Measurements from ENCODE around the gene ABRAXAS1.

ABRAXAS1 gene

DNA sequence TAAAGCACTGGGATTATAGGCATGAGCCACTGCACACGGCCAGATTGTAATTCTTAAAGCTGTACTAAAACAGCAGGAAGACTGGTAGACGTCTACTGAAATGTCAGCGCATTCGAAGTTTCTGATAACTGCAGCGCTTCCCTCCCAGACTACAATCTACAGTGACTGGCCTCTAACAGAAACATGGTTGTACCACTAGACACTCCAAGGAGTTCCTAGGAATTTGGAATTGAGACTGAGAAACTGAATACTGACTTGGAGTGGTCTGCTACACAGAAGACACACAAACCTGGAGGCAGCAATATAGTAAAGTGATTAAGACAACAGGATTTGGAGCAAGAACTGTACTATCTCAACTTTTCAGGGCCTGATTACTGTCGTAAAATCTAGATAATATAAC, 30.2 kb downstream of the ABRAXAS1 start:
- TF ChIP-seq NFRKB (IDR thresholded peaks at IDR 0.05) (no peak), ARNT (IDR thresholded peaks at IDR 0.05) (no peak), SP1 (IDR thresholded peaks at IDR 0.05) (no peak), TARDBP (IDR thresholded peaks at IDR 0.05) (no peak), FOXA1 (IDR thresholded peaks at IDR 0.05) (no peak), BHLHE40 (IDR thresholded peaks at IDR 0.05; ENCODE audit: borderline replicate concordance) (no peak)
- TF ChIP-seq, protein P1, sequence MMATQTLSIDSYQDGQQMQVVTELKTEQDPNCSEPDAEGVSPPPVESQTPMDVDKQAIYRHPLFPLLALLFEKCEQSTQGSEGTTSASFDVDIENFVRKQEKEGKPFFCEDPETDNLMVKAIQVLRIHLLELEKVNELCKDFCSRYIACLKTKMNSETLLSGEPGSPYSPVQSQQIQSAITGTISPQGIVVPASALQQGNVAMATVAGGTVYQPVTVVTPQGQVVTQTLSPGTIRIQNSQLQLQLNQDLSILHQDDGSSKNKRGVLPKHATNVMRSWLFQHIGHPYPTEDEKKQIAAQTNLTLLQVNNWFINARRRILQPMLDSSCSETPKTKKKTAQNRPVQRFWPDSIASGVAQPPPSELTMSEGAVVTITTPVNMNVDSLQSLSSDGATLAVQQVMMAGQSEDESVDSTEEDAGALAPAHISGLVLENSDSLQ (IDR thresholded peaks at IDR 0.05): no peak
- CTCF ChIA-PET: interaction anchor here (0.6 kb wide), 1 partner anchor 38 kb away, joined by 5 read pairs; no protein-coding TSS in a partner anchor
- DNase-seq (ENCODE audit: extremely low spot score): no peak
- POLR2A ChIA-PET: interaction anchor here (1.3 to 2.9 kb wide), 4 partner anchors 20 to 174 kb away, joined by 4 to 20 read pairs (median 4); partner anchors contain the start of gene COQ2

DNA sequence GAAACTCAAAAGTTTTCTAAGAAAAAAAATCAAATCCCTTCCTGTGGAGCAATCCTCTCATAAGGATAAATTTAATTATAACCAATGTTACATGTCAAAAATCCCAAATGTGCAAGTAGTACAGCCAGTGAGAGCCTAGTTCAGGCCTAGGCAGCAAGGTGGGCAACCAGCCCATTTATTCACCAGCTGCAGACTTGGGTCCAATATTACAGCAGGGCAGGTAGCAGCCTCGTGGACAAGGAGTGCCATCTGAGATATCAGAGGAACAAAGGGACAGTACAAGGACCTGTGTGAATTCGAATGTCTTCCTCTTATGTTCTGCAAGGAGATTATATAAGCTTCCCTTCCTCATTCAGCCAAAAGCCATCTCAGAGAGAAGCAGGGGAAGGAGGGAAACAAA, 35.9 kb downstream of the ABRAXAS1 start:
- no peak for DNase-seq (ENCODE audit: extremely low spot score)
- ChIA-PET POLR2A (no interaction called here), CTCF (interaction anchor here (0.6 kb wide), 1 partner anchor 700 kb away, joined by 3 read pairs; no protein-coding TSS in a partner anchor)
- TF ChIP-seq ZNF384 (IDR thresholded peaks at IDR 0.05): no peak
- TF ChIP-seq, protein P1 (IDR thresholded peaks at IDR 0.05): no peak
- no peak for TF ChIP-seq FOXK2 (IDR thresholded peaks at IDR 0.05)
- TF ChIP-seq SP1 (IDR thresholded peaks at IDR 0.05): no peak
- TF ChIP-seq FOXM1 (IDR thresholded peaks at IDR 0.05; ENCODE audit: borderline replicate concordance): no peak
- no peak for TF ChIP-seq L3MBTL2 (conservative IDR thresholded peaks at IDR 0.05)
- TF ChIP-seq ARNT (IDR thresholded peaks at IDR 0.05): no peak
- TF ChIP-seq CTBP1 (IDR thresholded peaks at IDR 0.05; ENCODE audit: borderline replicate concordance): no peak
- no peak for TF ChIP-seq BHLHE40 (IDR thresholded peaks at IDR 0.05; ENCODE audit: borderline replicate concordance)
- no peak for TF ChIP-seq FOXA1 (IDR thresholded peaks at IDR 0.05)
- no peak for TF ChIP-seq TARDBP (IDR thresholded peaks at IDR 0.05)
- no peak for TF ChIP-seq ELF4 (IDR thresholded peaks at IDR 0.05)
- TF ChIP-seq SUZ12 (IDR thresholded peaks at IDR 0.05): no peak
- no peak for TF ChIP-seq LEF1 (IDR thresholded peaks at IDR 0.05; ENCODE audit: borderline replicate concordance)
- TF ChIP-seq HDGF (IDR thresholded peaks at IDR 0.05; ENCODE audit: borderline replicate concordance): no peak
- TF ChIP-seq NFRKB (IDR thresholded peaks at IDR 0.05): no peak

DNA sequence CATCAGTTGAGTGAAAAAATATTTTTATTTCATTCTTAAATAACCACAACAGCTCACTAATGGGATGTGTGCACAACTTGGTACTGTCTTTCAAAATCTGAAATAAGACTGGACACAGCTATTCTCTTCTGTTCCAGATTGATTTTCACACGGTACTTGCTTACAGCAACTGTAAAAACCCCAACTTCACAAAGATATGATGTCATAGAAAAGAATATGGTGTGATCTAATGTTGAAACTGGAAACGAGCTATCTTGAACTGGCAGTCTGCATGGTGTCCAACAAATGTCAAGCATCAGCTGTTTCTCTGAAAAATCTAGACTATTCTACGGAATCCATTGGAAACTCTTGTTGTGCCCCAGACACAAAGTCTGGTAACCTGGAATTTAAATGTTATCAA, 44.0 kb downstream of the ABRAXAS1 start:
- no peak for DNase-seq (ENCODE audit: extremely low spot score)
- TF ChIP-seq, protein P1 (IDR thresholded peaks at IDR 0.05): no peak
- no peak for TF ChIP-seq LEF1 (IDR thresholded peaks at IDR 0.05; ENCODE audit: borderline replicate concordance)
- no peak for TF ChIP-seq NFRKB (IDR thresholded peaks at IDR 0.05)
- TF ChIP-seq ELF4 (IDR thresholded peaks at IDR 0.05): no peak
- no peak for TF ChIP-seq SP1 (IDR thresholded peaks at IDR 0.05)
- TF ChIP-seq FOXA1 (IDR thresholded peaks at IDR 0.05): no peak
- no peak for TF ChIP-seq CTBP1 (IDR thresholded peaks at IDR 0.05; ENCODE audit: borderline replicate concordance)
- TF ChIP-seq SUZ12 (IDR thresholded peaks at IDR 0.05): no peak
- no peak for TF ChIP-seq TARDBP (IDR thresholded peaks at IDR 0.05)
- no peak for TF ChIP-seq FOXM1 (IDR thresholded peaks at IDR 0.05; ENCODE audit: borderline replicate concordance)
- no peak for TF ChIP-seq FOXK2 (IDR thresholded peaks at IDR 0.05)
- no peak for TF ChIP-seq ZNF384 (IDR thresholded peaks at IDR 0.05)
- no peak for TF ChIP-seq L3MBTL2 (conservative IDR thresholded peaks at IDR 0.05)
- TF ChIP-seq HDGF (IDR thresholded peaks at IDR 0.05; ENCODE audit: borderline replicate concordance): no peak
- TF ChIP-seq ARNT (IDR thresholded peaks at IDR 0.05): no peak
- no peak for TF ChIP-seq BHLHE40 (IDR thresholded peaks at IDR 0.05; ENCODE audit: borderline replicate concordance)
- POLR2A ChIA-PET: no interaction called here
- CTCF ChIA-PET: no interaction called here

DNA sequence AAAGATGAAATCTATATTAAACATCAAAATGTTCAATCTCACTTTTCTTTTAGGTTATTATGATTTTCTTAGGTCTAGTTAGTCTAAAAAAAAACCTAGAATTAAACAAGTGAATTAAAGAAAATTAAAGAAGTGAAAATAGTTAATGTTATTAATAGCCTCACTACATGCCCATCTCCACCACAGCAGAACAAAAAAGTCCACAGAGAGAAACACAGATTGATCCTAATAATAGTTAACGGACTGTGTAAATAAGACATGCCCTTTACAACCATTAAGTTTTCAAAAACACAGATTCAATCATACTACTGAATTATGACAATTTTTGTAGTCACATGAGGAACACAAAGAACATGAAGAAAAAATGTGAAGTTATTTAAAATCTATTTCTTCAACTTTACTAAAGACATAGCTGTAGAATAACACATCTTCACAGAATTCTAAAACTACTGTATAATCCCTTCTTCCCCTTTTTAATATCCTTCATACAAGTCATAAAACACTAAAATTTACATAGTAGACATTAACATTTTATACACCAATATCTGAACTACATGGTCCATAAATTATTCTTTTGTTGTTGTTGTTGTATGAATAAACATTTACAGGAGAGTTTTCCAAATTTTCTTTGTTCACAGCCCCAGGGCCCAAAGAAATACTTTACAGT, 44.6 kb downstream of the ABRAXAS1 start:
- TF ChIP-seq HDGF (IDR thresholded peaks at IDR 0.05; ENCODE audit: borderline replicate concordance): no peak
- TF ChIP-seq SUZ12 (IDR thresholded peaks at IDR 0.05): no peak
- no peak for TF ChIP-seq FOXA1 (IDR thresholded peaks at IDR 0.05)
- no peak for TF ChIP-seq ELF4 (IDR thresholded peaks at IDR 0.05)
- no peak for TF ChIP-seq ZNF384 (IDR thresholded peaks at IDR 0.05)
- TF ChIP-seq TARDBP (IDR thresholded peaks at IDR 0.05): no peak
- TF ChIP-seq NFRKB (IDR thresholded peaks at IDR 0.05): no peak
- TF ChIP-seq BHLHE40 (IDR thresholded peaks at IDR 0.05; ENCODE audit: borderline replicate concordance): no peak
- TF ChIP-seq L3MBTL2 (conservative IDR thresholded peaks at IDR 0.05): no peak
- no peak for TF ChIP-seq SP1 (IDR thresholded peaks at IDR 0.05)
- no peak for TF ChIP-seq FOXM1 (IDR thresholded peaks at IDR 0.05; ENCODE audit: borderline replicate concordance)
- no peak for TF ChIP-seq FOXK2 (IDR thresholded peaks at IDR 0.05)
- no peak for TF ChIP-seq CTBP1 (IDR thresholded peaks at IDR 0.05; ENCODE audit: borderline replicate concordance)
- TF ChIP-seq, protein P1 (IDR thresholded peaks at IDR 0.05): no peak
- ChIA-PET CTCF (no interaction called here), POLR2A (no interaction called here)
- DNase-seq (ENCODE audit: extremely low spot score): no peak

DNA sequence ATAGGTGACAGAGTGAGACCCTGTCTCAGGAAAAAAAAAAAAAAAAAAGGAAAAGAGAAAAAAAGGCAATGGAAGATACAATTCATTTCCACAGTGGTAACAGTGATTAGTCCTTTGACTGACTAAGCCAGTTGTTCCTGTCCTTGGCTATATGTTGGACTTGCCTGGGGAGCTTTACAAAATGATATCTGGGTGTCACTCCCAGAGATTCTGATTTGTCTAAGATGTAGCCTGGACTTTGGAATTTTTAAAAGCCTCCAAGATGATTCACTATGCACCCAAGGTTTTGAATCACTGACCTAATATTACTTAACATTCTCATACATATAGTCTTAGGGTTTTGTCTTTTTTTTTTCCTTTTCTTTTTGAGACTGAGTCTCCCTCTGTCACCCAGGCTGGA, 46.2 kb downstream of the ABRAXAS1 start:
- ChIA-PET POLR2A (interaction anchor here (0.6 kb wide), 1 partner anchor 17 kb away, joined by 3 read pairs; the partner anchor contains the start of genes HELQ and MRPS18C), CTCF (no interaction called here)
- DNase-seq (ENCODE audit: extremely low spot score): no peak
- TF ChIP-seq FOXK2 (IDR thresholded peaks at IDR 0.05) (no peak), FOXA1 (IDR thresholded peaks at IDR 0.05) (no peak), FOXM1 (IDR thresholded peaks at IDR 0.05; ENCODE audit: borderline replicate concordance) (no peak), TARDBP (IDR thresholded peaks at IDR 0.05) (no peak), SP1 (IDR thresholded peaks at IDR 0.05) (no peak)

Measured in HEK293T (cell line).